HG03378 (cell line): ENCODE data around the gene PPP1R26.
"Not testable (repeated sequence)": the region's sequence is repeated elsewhere in the genome, so short reads cannot be mapped to it uniquely, and the experiment has no call there.

ENCODE experiments used
- ATAC-seq: cut with Tn5 transposase; IDR thresholded peaks from one replicate; pipeline ENCODE4 v1.9.1; 2021; ENCODE audit warnings: mild to moderate bottlenecking, moderate library complexity; ENCODE audit not compliant: unreplicated experiment

The PPP1R26 gene

DNA sequence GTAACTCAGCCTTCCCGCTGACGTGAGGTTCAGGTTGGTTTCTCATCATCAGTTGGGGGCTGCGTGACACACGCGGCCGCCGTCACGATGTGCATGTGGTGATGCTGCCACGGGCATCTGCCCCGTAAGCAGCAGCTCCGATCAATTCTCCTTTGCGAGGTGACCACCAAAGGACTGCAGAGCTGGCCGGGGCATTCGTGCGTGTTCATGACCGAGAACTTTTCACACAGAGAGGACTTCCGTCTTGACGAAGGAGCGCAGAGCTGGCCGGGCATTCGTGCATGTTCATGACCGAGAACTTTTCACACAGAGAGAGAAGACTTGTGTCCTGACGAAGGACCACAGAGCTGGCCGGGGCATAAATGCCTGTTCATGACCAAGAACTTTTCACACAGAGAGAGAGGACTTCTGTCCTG lies 37.8 kb downstream of the PPP1R26 start:
- ATAC-seq = no peak

DNA sequence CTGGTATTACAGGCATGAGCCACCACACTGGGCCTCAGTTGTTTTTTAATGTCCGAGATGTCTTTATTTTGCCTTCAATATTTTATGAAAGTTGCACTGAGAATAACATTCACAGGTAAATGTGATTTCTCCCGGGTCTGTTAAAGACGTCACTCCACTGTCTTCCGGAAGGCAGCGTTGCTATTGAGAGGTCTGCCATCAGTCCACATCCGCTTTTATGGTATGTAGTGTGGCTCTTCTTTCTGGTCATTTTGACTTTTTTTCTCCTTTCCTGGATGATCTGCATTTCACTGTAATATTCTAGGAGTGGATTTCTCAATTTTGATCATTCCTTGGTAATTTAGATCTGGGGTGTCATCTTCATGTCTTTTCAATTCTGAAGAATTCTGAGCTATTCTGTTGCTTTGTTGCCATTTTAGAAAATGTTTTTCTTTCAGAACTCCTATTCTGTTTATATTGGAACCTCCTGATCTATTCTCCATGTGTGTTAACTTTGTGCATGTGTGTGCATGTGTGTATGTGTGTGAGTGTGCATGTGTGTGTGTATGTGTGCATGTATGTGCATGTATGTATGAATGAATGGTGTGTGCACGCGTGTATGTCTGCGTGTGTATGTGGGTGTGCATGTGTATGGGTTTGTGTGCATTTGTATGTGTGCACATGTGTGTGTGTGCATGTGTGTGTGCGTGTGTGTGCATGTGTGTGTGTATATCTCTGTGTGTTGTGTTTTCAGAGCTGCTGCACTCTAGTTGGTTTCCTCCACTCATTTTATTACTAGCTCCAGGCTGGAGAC lies 39.8 kb downstream of the PPP1R26 start:
- no peak for ATAC-seq

DNA sequence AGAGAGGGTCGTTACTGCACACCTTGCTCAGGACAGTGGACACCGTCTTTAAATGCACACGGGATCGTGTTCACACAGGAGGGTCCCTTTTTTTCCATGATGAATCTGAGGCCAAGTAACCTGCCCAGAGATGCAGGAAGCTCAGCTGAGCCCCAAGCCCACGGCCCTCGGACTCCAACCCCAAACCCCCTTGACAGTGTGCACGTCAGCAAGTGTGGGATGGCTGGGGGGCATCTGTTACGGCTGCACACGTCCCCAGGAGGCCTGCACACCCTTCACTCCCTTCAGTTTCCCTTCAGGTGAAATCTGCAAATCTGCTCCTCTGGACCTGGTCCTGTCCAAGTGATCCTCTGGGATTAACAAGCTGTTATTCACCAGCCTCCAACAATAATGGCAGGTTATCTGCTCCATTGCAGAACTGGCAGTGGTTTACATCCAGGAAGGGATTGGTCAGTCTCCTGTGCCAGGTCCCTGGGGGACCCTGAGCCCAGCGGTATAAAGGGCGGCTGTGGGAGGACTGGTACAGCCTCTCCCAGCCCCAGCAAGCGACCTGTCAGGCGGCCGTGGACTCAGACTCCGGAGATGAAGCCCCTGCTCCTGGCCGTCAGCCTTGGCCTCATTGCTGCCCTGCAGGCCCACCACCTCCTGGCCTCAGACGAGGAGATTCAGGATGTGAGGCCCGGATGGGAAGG lies 41.5 kb downstream of the PPP1R26 start, which contains the start of gene LCN1:
TSS of gene LCN1 (plus strand) at position 525 of the 692 bp plus-strand sequence. CDS start at position 583, 58 bp downstream.
- ATAC-seq = no peak

GRCh38 chr9:135521608-135522095 lies 42.1 kb downstream of the PPP1R26 start:
- no peak for ATAC-seq

DNA sequence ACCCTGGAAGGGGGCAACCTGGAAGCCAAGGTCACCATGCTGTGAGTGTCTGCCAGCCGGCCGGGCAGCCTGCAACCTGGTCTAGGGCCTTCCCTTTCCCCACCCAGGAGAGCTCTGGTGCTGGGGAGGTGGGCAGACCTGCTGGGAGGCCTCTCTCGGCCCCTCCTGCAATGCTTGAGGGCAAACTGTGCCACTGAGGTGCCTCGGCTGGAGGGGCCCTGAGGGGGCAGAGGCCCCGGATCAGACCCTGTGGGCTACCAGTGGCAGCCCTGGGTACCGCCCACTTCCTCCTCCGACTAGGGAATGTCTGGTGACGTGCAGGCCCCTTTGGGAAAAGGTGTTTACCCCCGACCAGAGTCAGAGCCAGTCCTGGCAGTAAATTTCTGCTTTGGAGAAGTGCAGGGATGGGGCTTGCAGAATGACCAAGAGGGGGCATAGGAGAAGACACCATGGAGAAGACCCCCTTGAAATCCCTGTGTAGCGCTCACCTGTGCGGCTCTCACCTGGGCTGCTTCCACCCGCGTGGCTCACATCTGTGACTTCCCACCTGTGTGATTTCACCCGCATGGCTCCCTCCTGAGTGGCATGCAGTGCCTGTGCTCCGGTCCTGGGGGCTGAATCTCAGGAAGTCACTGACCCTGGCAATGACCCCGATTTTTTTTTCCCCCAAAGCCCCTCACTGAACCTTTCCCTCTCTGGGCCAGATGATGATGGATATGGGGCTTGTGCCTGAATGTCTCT lies 42.7 kb downstream of the PPP1R26 start:
- ATAC-seq = no peak

- ATAC-seq = no peak
Observed at GRCh38 chr9:135522931-135523330, 43.3 kb downstream of the PPP1R26 start.

- ATAC-seq = no peak
Observed at GRCh38 chr9:135523521-135524129, 44.0 kb downstream of the PPP1R26 start.

- ATAC-seq = no peak
Observed at GRCh38 chr9:135524130-135524861, 44.7 kb downstream of the PPP1R26 start.

GRCh38 chr9:135525241-135526088 lies 45.9 kb downstream of the PPP1R26 start:
- ATAC-seq = no peak

GRCh38 chr9:135526089-135526729 lies 46.6 kb downstream of the PPP1R26 start:
- ATAC-seq = no peak

- no peak for ATAC-seq
Observed at GRCh38 chr9:135526730-135527571, 47.4 kb downstream of the PPP1R26 start.

DNA sequence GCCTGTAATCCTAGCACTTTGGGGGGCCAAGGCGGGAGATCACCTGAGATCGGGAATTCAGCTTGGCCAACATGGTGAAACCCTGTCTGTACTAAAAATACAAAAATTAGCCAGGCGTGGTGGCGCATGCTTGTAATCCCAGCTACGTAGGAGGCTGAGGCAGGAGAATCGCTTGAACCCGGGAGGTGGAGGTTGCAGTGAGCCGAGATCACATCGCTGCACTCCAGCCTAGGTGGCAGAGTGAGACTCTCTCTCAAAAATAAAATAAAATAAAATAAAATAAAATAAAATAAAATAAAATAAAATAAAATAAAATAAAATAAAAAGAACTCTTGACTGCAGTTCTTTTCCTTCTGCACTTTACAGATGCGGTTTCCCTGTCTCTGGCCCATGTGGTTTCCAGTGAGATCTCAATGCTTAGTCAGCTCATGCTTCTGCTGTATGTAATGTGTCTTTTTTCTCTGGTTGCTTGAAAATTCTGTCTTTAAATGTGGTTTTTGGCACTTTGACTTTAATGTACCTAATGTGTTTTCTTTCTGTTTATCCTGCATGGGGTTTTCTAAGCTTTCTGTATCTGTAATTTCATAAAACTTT lies 49.4 kb downstream of the PPP1R26 start:
- not testable (repeated sequence) for ATAC-seq

GRCh38 chr9:135530146-135530545 lies 50.6 kb downstream of the PPP1R26 start:
- ATAC-seq = no peak

GRCh38 chr9:135531096-135531495 lies 51.5 kb downstream of the PPP1R26 start:
- ATAC-seq = no peak

DNA sequence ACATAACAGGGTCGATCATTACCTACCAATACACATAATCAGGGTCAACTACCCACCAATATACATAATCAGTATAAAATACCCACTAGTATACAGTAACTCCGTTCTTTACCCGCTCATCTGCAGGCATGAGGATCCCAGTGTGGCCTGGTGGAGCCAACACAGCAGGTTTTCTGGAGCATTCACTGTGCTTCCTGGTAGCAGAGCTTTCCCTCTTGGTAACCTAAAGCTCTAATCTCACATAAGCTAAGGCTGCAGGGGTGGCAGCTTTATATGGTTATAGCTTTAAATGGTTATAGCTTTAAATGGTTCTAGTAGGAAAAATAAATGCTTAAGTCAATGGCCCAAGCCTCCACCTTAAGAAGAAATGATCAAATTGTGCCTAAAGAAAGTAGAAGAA lies 53.5 kb downstream of the PPP1R26 start:
- ATAC-seq = no peak

GRCh38 chr9:135533674-135534073 lies 54.1 kb downstream of the PPP1R26 start:
- no peak for ATAC-seq

GRCh38 chr9:135534192-135534711 lies 54.7 kb downstream of the PPP1R26 start:
- not testable (repeated sequence) for ATAC-seq
